Measurements from ENCODE around the gene CYP1A1.

The CYP1A1 gene

GRCh38 chr15:74752531-74752930 lies 27.2 kb upstream of the CYP1A1 start:
- DNase-seq (ENCODE audit: low spot score), result peak; percentile 46
- POLR2A ChIA-PET (ENCODE audit: low non-redundant PET), result no interaction called here
- TF ChIP-seq, protein P1, sequence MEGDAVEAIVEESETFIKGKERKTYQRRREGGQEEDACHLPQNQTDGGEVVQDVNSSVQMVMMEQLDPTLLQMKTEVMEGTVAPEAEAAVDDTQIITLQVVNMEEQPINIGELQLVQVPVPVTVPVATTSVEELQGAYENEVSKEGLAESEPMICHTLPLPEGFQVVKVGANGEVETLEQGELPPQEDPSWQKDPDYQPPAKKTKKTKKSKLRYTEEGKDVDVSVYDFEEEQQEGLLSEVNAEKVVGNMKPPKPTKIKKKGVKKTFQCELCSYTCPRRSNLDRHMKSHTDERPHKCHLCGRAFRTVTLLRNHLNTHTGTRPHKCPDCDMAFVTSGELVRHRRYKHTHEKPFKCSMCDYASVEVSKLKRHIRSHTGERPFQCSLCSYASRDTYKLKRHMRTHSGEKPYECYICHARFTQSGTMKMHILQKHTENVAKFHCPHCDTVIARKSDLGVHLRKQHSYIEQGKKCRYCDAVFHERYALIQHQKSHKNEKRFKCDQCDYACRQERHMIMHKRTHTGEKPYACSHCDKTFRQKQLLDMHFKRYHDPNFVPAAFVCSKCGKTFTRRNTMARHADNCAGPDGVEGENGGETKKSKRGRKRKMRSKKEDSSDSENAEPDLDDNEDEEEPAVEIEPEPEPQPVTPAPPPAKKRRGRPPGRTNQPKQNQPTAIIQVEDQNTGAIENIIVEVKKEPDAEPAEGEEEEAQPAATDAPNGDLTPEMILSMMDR (conservative IDR thresholded peaks at IDR 0.05; ENCODE audit: low read depth), result no peak
- no peak overlapping the region for H3K27ac ChIP-seq
- CTCF ChIA-PET, result no interaction called here

DNA sequence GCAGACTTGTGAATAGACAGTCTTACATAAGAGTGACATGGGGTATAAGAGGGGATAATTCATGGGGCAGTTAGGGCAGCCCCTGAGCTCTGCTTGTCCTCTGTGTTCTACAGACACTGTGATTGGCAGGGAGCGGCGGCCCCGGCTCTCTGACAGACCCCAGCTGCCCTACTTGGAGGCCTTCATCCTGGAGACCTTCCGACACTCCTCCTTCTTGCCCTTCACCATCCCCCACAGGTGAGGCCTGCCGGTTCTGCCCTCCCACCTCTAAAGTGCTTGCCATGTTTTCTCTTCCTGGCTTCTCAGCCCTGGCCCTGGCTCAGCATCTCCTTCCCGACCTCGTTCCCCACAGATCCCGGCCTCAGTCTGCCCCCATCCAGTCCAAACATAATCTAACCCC lies 26.7 kb upstream of the CYP1A1 start:
- ChIA-PET CTCF (interaction anchor here (2.5 kb wide), 1 partner anchor 17 kb away, joined by 10 read pairs; no protein-coding TSS in a partner anchor), POLR2A (ENCODE audit: low non-redundant PET) (no interaction called here)
- H3K27ac ChIP-seq, result no peak overlapping the region
- TF ChIP-seq, protein P1 (conservative IDR thresholded peaks at IDR 0.05; ENCODE audit: low read depth), result no peak
- DNase-seq (ENCODE audit: low spot score), result no peak

GRCh38 chr15:74750751-74751150 lies 25.4 kb upstream of the CYP1A1 start:
- TF ChIP-seq, protein P1 (conservative IDR thresholded peaks at IDR 0.05; ENCODE audit: low read depth), result no peak
- CTCF ChIA-PET, result interaction anchor here (1.2 to 2.5 kb wide), 2 partner anchors 18 to 119 kb away, joined by 6 to 10 read pairs; no protein-coding TSS in a partner anchor
- POLR2A ChIA-PET (ENCODE audit: low non-redundant PET), result no interaction called here
- H3K27ac ChIP-seq, result no peak overlapping the region
- no peak for DNase-seq (ENCODE audit: low spot score)

GRCh38 chr15:74749832-74750231 lies 24.5 kb upstream of the CYP1A1 start:
- POLR2A ChIA-PET (ENCODE audit: low non-redundant PET), result no interaction called here

GRCh38 chr15:74748322-74748946 lies 23.1 kb upstream of the CYP1A1 start, which contains the start of gene CYP1A2:
CYP1A2 (plus strand) TSS chr15:74748845; CDS start chr15:74749739, 894 bp downstream.
- no peak for DNase-seq (ENCODE audit: low spot score)
- TF ChIP-seq, protein P1 (conservative IDR thresholded peaks at IDR 0.05; ENCODE audit: low read depth), result no peak
- ChIA-PET CTCF (interaction anchor here (0.6 to 1.3 kb wide), 3 partner anchors 22 to 1351 kb away, joined by 3 read pairs; no protein-coding TSS in a partner anchor), POLR2A (ENCODE audit: low non-redundant PET) (no interaction called here)
- no peak within 1 kb of the TSS for H3K27ac ChIP-seq

More at GRCh38 chr15:74749832-74750231, 24.5 kb upstream of the CYP1A1 start:
- DNase-seq (ENCODE audit: low spot score), result no peak
- CTCF ChIA-PET, result interaction anchor here (0.6 to 2.5 kb wide), 4 partner anchors 15 to 21 kb away, joined by 3 to 10 read pairs (median 4); no protein-coding TSS in a partner anchor
- TF ChIP-seq, protein P1 (conservative IDR thresholded peaks at IDR 0.05; ENCODE audit: low read depth), result no peak
- H3K27ac ChIP-seq, result no peak overlapping the region

DNA sequence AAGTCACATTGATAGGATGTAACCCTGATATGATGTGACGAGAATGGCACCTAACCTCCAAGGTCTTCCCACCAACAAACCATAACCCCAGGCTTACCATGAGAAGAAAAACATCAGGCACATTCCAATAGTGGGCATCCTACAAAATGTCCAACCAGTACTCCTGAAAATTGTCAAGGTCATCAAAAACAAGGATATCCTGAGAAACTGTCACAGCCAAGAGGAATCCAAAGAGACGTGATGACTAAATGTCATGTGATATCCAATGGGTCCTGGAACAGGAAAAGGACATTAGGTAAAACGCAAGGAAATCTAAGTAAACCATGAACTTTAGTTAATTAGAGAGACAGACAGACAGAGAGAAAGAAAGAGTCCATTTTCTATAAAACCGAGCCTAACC lies 21.1 kb upstream of the CYP1A1 start:
- TF ChIP-seq, protein P1 (conservative IDR thresholded peaks at IDR 0.05; ENCODE audit: low read depth), result no peak
- ChIA-PET POLR2A (ENCODE audit: low non-redundant PET) (no interaction called here), CTCF (interaction anchor here (0.6 to 0.8 kb wide), 2 partner anchors 26 to 44 kb away, joined by 3 to 5 read pairs; no protein-coding TSS in a partner anchor)
- no peak overlapping the region for H3K27ac ChIP-seq
- no peak for DNase-seq (ENCODE audit: low spot score)

Data from RWPE1 (cell line).